Astrocyte (in vitro differentiated cells and primary cell): ENCODE measurements around the gene CMTM7. TPM values are rescaled to one million over a fixed set of nuclear protein-coding genes. Genes with fewer than 3 reads are reported as not detected.

Experiments used
- DNase-seq: peaks from one replicate; pipeline ENCODE4 v3.0.0-alpha.2; 2010; ENCODE audit warnings: low read depth
- FAIRE-seq: peaks from 2 replicates; lab custom pipeline; 2011; peaks lifted over from hg19 to GRCh38; lab: Jason Lieb, UNC
- H2AFZ ChIP-seq: 2 replicates; pipeline ENCODE4 v1.6.0; 2012; ENCODE audit warnings: low read depth, low read length, inconsistent platforms
- H3K27ac ChIP-seq: 2 replicates; pipeline ENCODE4 v1.5.1; 2011; ENCODE audit warnings: low read depth, low read length, inconsistent platforms
- H3K27me3 ChIP-seq: 2 replicates; pipeline ENCODE4 v1.6.0; 2011; ENCODE audit warnings: low read length, inconsistent platforms; ENCODE audit not compliant: insufficient read depth
- H3K36me3 ChIP-seq: 2 replicates; pipeline ENCODE4 v1.5.1; 2011; ENCODE audit warnings: low read length, inconsistent platforms; ENCODE audit not compliant: insufficient read depth
- H3K4me1 ChIP-seq: 2 replicates; pipeline ENCODE4 v1.5.1; 2011; ENCODE audit warnings: low read length, inconsistent platforms; ENCODE audit not compliant: insufficient read depth
- H3K4me2 ChIP-seq: 2 replicates; pipeline ENCODE4 v1.6.0; 2012; ENCODE audit warnings: low read length, inconsistent platforms
- H3K4me3 ChIP-seq: 2 replicates; pipeline ENCODE4 v1.5.1; 2011; ENCODE audit warnings: low read depth, mild to moderate bottlenecking, low read length, inconsistent platforms; ENCODE audit not compliant: insufficient read depth
- H3K79me2 ChIP-seq: 2 replicates; pipeline ENCODE4 v1.6.0; 2012; ENCODE audit warnings: mild to moderate bottlenecking, low read length, inconsistent platforms; ENCODE audit not compliant: insufficient read depth
- H3K9ac ChIP-seq: 2 replicates; pipeline ENCODE4 v1.6.0; 2012; ENCODE audit warnings: mild to moderate bottlenecking, low read length, inconsistent platforms
- H3K9me3 ChIP-seq: 2 replicates; pipeline ENCODE4 v1.5.1; 2012; ENCODE audit warnings: low read depth, mild to moderate bottlenecking, low read length, inconsistent platforms; ENCODE audit not compliant: insufficient read depth
- H4K20me1 ChIP-seq: 2 replicates; pipeline ENCODE4 v1.6.0; 2012; ENCODE audit warnings: low read length, inconsistent platforms; ENCODE audit not compliant: insufficient read depth
- H3K27ac Mint-ChIP-seq: one replicate; pipeline ENCODE4 v1.8.0; 2021; ENCODE audit warnings: mild to moderate bottlenecking, mixed read lengths; ENCODE audit not compliant: unreplicated experiment
- H3K27me3 Mint-ChIP-seq: one replicate; pipeline ENCODE4 v1.8.0; 2021; ENCODE audit warnings: low read depth, mixed read lengths; ENCODE audit not compliant: unreplicated experiment
- H3K36me3 Mint-ChIP-seq: one replicate; pipeline ENCODE4 v1.8.0; 2021; ENCODE audit warnings: low read depth, mixed read lengths; ENCODE audit not compliant: unreplicated experiment
- H3K4me1 Mint-ChIP-seq: one replicate; pipeline ENCODE4 v1.8.0; 2021; ENCODE audit warnings: low read depth, mixed read lengths; ENCODE audit not compliant: unreplicated experiment
- H3K4me3 Mint-ChIP-seq: one replicate; pipeline ENCODE4 v1.8.0; 2021; ENCODE audit warnings: mild to moderate bottlenecking, moderate library complexity, mixed read lengths; ENCODE audit not compliant: unreplicated experiment
- H3K9me3 Mint-ChIP-seq: one replicate; pipeline ENCODE4 v1.8.0; 2021; ENCODE audit warnings: mild to moderate bottlenecking, mixed read lengths; ENCODE audit not compliant: unreplicated experiment
- EZH2 ChIP-seq: IDR thresholded peaks from 2 replicates; pipeline ENCODE4 v1.6.1; 2012; ENCODE audit warnings: mild to moderate bottlenecking, low read length, inconsistent platforms; ENCODE audit not compliant: insufficient read depth
- total RNA-seq: library from RNA; stranded (reverse); gene quantifications from 2 replicates; pipeline ENCODE4 v1.2.1, GENCODE V29; 2021
- TF ChIP-seq, protein P1 (sequence below): IDR thresholded peaks from 2 replicates; pipeline ENCODE4 v1.5.1; 2011; ENCODE audit warnings: low read depth, mild to moderate bottlenecking, inconsistent platforms, low read length, moderate library complexity; ENCODE audit not compliant: insufficient read depth

Gene CMTM7
- total RNA-seq, 1 donor from 2014 or later: 23.9 TPM

DNA sequence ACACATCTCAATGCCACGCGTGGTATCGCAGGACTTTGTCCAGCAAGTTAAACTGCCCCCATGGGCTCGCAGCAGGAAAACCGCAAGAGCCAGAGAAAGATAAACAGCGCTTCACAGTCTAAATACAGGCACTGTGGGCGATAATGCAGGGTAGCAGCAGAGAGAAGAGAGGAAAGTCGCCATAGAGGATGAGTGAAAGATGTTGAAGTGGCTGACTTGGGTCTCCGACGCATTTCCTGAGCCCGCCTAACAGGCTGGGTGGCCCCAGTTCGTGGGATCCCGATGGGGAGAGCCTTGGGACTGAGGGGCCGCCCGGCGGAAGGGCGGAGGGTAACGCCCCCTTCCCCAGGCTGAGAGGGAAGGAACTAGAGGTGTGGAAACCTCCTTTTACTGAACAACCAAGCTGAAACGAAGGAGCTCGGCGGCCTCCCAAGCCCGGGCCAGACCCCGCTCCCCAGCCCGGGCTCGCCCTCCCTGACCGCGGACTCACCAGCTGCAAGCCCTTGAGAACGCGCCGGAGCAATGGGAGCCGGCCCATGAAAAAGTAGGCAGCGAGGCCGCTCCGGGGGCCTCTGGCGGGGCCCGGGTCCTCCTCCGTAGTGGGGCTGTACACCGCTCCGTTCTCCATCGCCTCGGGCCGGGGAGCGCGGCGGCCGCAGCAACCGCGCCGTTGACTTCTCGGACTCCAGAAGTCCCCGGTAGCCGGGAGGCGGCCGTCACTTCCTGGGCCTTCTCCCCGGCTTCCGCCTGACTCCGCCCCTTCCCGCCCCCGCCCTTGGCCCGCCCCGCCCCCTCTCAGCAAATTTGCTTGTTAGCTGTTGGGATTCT lies 110.7 kb downstream of the CMTM7 start, which contains the start of gene CMTM6:
Gene CMTM6, minus strand, starts transcription at position 735 of the 828 bp plus-strand sequence. Its CDS starts 107 bp downstream, at position 628.
- Mint-ChIP-seq H3K4me1 (peaks cover 6% of the 10 kb centered on the region), H3K27ac (peak within 1 kb of the TSS; percentile 90), H3K9me3 (no peaks in the 10 kb centered on the region), H3K4me3 (peak within 1 kb of the TSS; percentile 99), H3K27me3 (no peaks in the 10 kb centered on the region), H3K36me3 (no peaks in the 10 kb centered on the region)
- Histone ChIP-seq H3K27me3 (no peaks in the 10 kb centered on the region), H3K9ac (peak within 1 kb of the TSS; percentile 90), H3K9me3 (no peaks in the 10 kb centered on the region), H3K27ac (peak within 1 kb of the TSS; percentile 89), H3K4me3 (peak within 1 kb of the TSS; percentile 98), H2AFZ (peak within 1 kb of the TSS; percentile 85), H3K4me1 (peaks cover 6% of the 10 kb centered on the region), H3K36me3 (no peaks in the 10 kb centered on the region), H4K20me1 (peaks cover 34% of the 10 kb centered on the region), H3K79me2 (peaks cover 41% of the 10 kb centered on the region), H3K4me2 (peak within 1 kb of the TSS; percentile 94)
- TF ChIP-seq, protein P1, sequence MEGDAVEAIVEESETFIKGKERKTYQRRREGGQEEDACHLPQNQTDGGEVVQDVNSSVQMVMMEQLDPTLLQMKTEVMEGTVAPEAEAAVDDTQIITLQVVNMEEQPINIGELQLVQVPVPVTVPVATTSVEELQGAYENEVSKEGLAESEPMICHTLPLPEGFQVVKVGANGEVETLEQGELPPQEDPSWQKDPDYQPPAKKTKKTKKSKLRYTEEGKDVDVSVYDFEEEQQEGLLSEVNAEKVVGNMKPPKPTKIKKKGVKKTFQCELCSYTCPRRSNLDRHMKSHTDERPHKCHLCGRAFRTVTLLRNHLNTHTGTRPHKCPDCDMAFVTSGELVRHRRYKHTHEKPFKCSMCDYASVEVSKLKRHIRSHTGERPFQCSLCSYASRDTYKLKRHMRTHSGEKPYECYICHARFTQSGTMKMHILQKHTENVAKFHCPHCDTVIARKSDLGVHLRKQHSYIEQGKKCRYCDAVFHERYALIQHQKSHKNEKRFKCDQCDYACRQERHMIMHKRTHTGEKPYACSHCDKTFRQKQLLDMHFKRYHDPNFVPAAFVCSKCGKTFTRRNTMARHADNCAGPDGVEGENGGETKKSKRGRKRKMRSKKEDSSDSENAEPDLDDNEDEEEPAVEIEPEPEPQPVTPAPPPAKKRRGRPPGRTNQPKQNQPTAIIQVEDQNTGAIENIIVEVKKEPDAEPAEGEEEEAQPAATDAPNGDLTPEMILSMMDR: no peak
- TF ChIP-seq EZH2: no peak
- peak; percentile 13 for FAIRE-seq
- peak; percentile 73 for DNase-seq

DNA sequence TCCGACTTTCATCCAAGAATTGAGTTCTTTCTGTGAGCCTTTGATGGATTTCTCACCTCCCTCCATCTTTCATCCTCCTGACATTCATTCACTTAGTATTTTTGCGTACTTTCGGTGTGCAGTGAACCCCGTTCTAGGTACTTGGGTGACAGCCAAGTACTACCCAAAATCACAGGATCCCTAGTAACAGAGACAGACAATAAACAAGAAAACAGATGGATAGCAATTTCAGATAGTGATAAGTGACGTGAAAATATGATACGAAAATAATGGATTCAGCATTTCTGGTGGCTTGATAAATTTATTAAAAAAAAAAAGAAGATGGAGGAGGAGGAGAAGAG lies 111.3 kb downstream of the CMTM7 start:
- no peaks in the 10 kb centered on the region for H3K27me3 ChIP-seq
- no peak for TF ChIP-seq EZH2
- TF ChIP-seq, protein P1: no peak
- H3K4me1 Mint-ChIP-seq: peaks cover 6% of the 10 kb centered on the region

More for the DNA sequence above, 111.3 kb downstream of the CMTM7 start:
- Mint-ChIP-seq H3K36me3 (no peaks in the 10 kb centered on the region), H3K4me3 (peak overlapping the region; percentile 86), H3K9me3 (no peaks in the 10 kb centered on the region), H3K27me3 (no peaks in the 10 kb centered on the region), H3K27ac (peak overlapping the region; percentile 85)
- peaks cover 31% of the 10 kb centered on the region for H4K20me1 ChIP-seq
- H3K4me3 ChIP-seq: peak overlapping the region; percentile 98
- H3K4me1 ChIP-seq: peaks cover 6% of the 10 kb centered on the region
- no peak for FAIRE-seq
- no peaks in the 10 kb centered on the region for H3K9me3 ChIP-seq
- H3K79me2 ChIP-seq: peaks cover 38% of the 10 kb centered on the region
- no peaks in the 10 kb centered on the region for H3K36me3 ChIP-seq
- peak overlapping the region; percentile 90 for H3K9ac ChIP-seq
- H3K4me2 ChIP-seq: peak overlapping the region; percentile 94
- H3K27ac ChIP-seq: no peak overlapping the region
- DNase-seq: no peak
- H2AFZ ChIP-seq: peak overlapping the region; percentile 85

Other genes with a start within 250 kb of the CMTM7 start
- gene CMTM8, start 153.2 kb upstream of the CMTM7 start, total RNA-seq: 1.6 TPM in 2 replicates
- gene CMTM6, start 111.0 kb downstream of the CMTM7 start, total RNA-seq: 52.2 and 53.6 TPM in 2 replicates
- gene DYNC1LI1, start 179.0 kb downstream of the CMTM7 start, total RNA-seq: 39.0 and 43.0 TPM in 2 replicates